Skeletal muscle tissue (tissue), 4 donors: Measurements from ENCODE around the gene DCST1. TPM values are rescaled to one million over a fixed set of nuclear protein-coding genes. Genes with fewer than 3 reads are reported as not detected.
A peak's percentile ranks its signal among the peaks of the same experiment; 100 is the strongest.

ENCODE experiments used
- H3K27ac ChIP-seq: one replicate; pipeline ENCODE4 v1.7.0; 2013; ENCODE audit warnings: mild to moderate bottlenecking, low read depth, low read length, inconsistent platforms
- H3K27me3 ChIP-seq, 3 donors: one replicate each; pipeline ENCODE4 v1.7.0; 2013; ENCODE audit warnings: low read length in 3 of 3; ENCODE audit not compliant: control insufficient read depth in 3 of 3, insufficient read depth in 3 of 3
- H3K36me3 ChIP-seq, 3 donors: one replicate each; pipeline ENCODE4 v1.7.0; 2013; ENCODE audit warnings: low read length in 3 of 3; ENCODE audit not compliant: control insufficient read depth in 3 of 3, insufficient read depth in 3 of 3
- H3K4me1 ChIP-seq, 3 donors: one replicate each; pipeline ENCODE4 v1.7.0; 2013; ENCODE audit warnings: low read length in 3 of 3, mild to moderate bottlenecking in 3 of 3; ENCODE audit not compliant: control insufficient read depth in 3 of 3, insufficient read depth in 3 of 3
- H3K4me3 ChIP-seq, 3 donors: one replicate each; pipeline ENCODE4 v1.7.0; 2013; ENCODE audit warnings: low read length in 3 of 3
- H3K9ac ChIP-seq, 3 donors: one replicate each; pipeline ENCODE4 v1.7.0; 2013; ENCODE audit warnings: low read length in 3 of 3, mild to moderate bottlenecking in 3 of 3, moderate library complexity in 2 of 3, low read depth in 1 of 3
- H3K9me3 ChIP-seq, 3 donors: one replicate each; pipeline ENCODE4 v1.7.0; 2013; ENCODE audit warnings: low read length in 3 of 3; ENCODE audit not compliant: control insufficient read depth in 3 of 3
- total RNA-seq: library from RNA; depleted of rRNA; stranded (reverse); fragments of >200 nt; gene quantifications from one replicate; pipeline ENCODE4 v1.2.3, GENCODE V29; 2014
- donor health status: Osteomylitis.

The DCST1 gene
- total RNA-seq, 1 donor from 2014 or later, result not detected

DNA sequence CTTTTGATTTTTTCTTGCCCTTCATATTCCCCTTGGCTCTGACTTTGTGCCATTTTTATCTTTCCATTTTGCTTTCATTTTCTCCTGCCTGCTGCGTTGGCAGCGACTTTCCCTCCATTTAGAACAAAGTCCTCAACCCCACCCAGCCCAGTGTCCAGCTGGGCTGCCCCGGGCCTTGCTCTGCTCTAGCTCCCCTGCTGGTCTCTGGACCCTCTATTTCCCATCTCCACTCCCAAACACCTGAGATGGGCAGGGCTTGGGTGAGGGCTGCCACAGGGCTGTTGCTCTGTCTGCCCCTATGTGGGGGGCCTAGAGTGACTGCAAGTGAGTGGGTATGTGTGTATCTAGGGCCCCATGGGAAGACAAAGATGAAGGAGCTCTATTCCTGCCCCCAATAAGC is 10.2 kb downstream of the DCST1 start:
- Histone ChIP-seq H3K9ac (no peak overlapping the region), H3K27ac (no peak overlapping the region), H3K36me3 (no peaks in the 10 kb centered on the region), H3K4me1 (peaks cover 16 to 40% (median 37%) of the 10 kb centered on the region in 3 donors), H3K27me3 (no peaks in the 10 kb centered on the region), H3K4me3 (no peak overlapping the region), H3K9me3 (no peaks in the 10 kb centered on the region)

DNA sequence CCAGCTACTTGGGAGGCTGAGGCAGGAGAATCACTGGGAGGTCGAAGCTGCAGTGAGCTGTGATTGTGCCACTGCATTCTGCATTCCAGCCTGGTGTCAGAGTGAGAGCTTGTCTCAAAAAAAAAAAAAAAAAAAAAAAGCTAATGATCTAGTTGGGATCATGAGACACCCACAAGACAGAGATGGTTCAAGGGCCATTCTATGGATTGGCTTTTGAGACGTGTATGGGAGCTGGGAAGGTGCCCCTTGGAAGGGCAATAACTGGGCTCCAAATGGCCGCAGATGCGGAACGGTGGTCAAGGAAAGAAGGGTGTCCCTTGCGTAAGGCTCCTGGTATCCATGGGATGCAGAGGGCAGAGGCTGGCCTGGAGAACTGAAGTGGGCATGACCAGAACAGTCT is 10.7 kb downstream of the DCST1 start:
- Histone ChIP-seq H3K4me1 (peaks cover 12 to 40% (median 32%) of the 10 kb centered on the region in 3 donors), H3K27me3 (no peaks in the 10 kb centered on the region), H3K4me3 (peak overlapping the region in 1 of 3 donors; percentile 40), H3K9me3 (no peaks in the 10 kb centered on the region), H3K9ac (peak overlapping the region in 1 of 3 donors; percentile 16), H3K36me3 (no peaks in the 10 kb centered on the region), H3K27ac (peak overlapping the region; percentile 69)

GRCh38 chr1:155044812-155045657 is 11.4 kb downstream of the DCST1 start:
- H3K4me1 ChIP-seq, result peaks cover 17 to 46% (median 37%) of the 10 kb centered on the region in 3 donors
- no peaks in the 10 kb centered on the region for H3K36me3 ChIP-seq
- peak overlapping the region; percentile 69 for H3K27ac ChIP-seq
- H3K27me3 ChIP-seq, result no peaks in the 10 kb centered on the region
- H3K9ac ChIP-seq, result peak overlapping the region in 1 of 3 donors; percentile 16
- H3K9me3 ChIP-seq, result no peaks in the 10 kb centered on the region
- peak overlapping the region in 2 of 3 donors; percentile 22 to 40 for H3K4me3 ChIP-seq

- no peak overlapping the region for H3K27ac ChIP-seq
- H3K4me1 ChIP-seq, result peaks cover 40 to 74% (median 62%) of the 10 kb centered on the region in 3 donors
- peaks cover 0 to 3% (median 1%) of the 10 kb centered on the region in 3 donors for H3K36me3 ChIP-seq
- H3K9ac ChIP-seq, result peak overlapping the region in 1 of 3 donors; percentile 45
- no peak overlapping the region for H3K4me3 ChIP-seq
- no peaks in the 10 kb centered on the region for H3K9me3 ChIP-seq
- H3K27me3 ChIP-seq, result no peaks in the 10 kb centered on the region
Observed at GRCh38 chr1:155048449-155049334, 15.1 kb downstream of the DCST1 start.

DNA sequence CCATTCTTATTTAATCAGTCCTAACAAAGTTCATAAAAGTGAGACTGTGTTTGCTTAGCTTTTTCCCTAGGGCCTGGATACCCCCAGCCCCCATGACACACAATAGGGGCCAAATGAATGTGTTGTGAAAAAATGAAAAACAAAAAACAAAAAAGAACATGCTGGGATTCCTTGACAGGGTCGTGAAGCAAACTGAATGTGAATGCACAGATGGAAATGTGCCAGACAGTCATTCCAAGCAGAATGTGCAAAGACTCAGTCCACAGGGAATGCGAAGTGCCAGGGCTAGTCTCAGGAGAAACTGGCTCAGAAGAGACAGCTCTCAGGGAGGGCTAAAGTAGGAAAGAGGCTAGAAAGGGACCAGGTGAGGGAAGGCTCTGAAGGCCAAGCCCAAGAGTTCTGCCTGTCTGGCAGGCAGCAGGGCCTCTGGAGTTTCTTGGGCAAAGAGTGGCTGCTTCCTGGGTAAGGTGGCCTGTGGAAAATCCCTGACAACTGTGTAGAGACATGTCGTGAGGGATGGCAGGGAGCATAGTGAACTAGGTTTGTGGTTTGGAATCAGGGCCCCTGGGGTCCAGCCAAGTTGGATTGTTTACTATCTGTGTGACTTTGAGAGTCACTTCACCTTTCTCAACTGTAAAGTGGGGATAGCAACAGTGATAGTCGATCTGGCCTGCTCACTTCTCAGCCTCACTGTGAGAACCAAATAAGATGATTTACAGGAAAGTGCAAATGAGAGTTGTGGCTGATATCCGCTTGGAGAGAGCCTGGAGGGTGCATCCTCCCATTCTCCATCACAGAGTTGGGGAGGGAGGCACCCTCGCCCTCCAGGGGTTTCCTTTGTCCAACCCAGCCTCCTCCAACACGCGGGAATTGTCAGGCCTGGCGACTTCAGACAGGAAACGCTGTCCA is 16.3 kb downstream of the DCST1 start:
- peaks cover 35 to 66% (median 56%) of the 10 kb centered on the region in 3 donors for H3K4me1 ChIP-seq
- peak overlapping the region; percentile 76 to 91 (median 84) for H3K9ac ChIP-seq
- no peaks in the 10 kb centered on the region for H3K9me3 ChIP-seq
- H3K4me3 ChIP-seq, result peak overlapping the region; percentile 70 to 87 (median 86)
- peaks cover 6 to 10% (median 9%) of the 10 kb centered on the region in 3 donors for H3K36me3 ChIP-seq
- H3K27me3 ChIP-seq, result no peaks in the 10 kb centered on the region
- peak overlapping the region; percentile 75 for H3K27ac ChIP-seq

- no peaks in the 10 kb centered on the region for H3K27me3 ChIP-seq
- H3K27ac ChIP-seq, result peak within 1 kb of the TSS; percentile 75
- peak within 1 kb of the TSS; percentile 70 to 87 (median 86) for H3K4me3 ChIP-seq
- H3K9me3 ChIP-seq, result no peaks in the 10 kb centered on the region
- peak within 1 kb of the TSS; percentile 76 to 91 (median 84) for H3K9ac ChIP-seq
- H3K36me3 ChIP-seq, result peaks cover 10 to 14% (median 13%) of the 10 kb centered on the region in 3 donors
- peaks cover 28 to 57% (median 48%) of the 10 kb centered on the region in 3 donors for H3K4me1 ChIP-seq
Observed at GRCh38 chr1:155050560-155051341, 17.1 kb downstream of the DCST1 start, which contains the start of gene ADAM15. ADAM15 (plus strand) TSS chr1:155051316; CDS start chr1:155051387, 71 bp downstream.

DNA sequence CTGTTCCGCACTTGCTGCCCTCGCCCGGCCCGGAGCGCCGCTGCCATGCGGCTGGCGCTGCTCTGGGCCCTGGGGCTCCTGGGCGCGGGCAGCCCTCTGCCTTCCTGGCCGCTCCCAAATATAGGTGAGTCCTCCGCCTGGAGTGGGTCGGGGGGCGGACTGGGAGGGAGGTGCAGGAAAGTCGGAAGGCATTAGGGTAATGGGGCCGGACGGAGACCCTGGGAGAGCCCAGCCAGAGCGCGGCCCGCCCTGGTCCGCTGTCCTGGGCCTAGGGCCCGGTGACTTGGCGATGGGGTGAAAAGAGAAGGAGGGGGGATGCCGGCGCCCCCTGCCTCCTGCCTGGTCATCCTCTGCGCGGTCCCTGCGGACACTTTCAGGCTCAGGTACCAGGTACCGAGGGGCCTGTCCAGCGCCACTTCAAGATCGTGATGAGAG is 17.7 kb downstream of the DCST1 start:
- Histone ChIP-seq H3K27me3 (no peaks in the 10 kb centered on the region), H3K9ac (peak overlapping the region; percentile 76 to 87 (median 79)), H3K27ac (peak overlapping the region; percentile 72), H3K4me3 (peak overlapping the region; percentile 64 to 85 (median 70)), H3K36me3 (peaks cover 16 to 20% (median 19%) of the 10 kb centered on the region in 3 donors), H3K9me3 (no peaks in the 10 kb centered on the region), H3K4me1 (peaks cover 28 to 55% (median 44%) of the 10 kb centered on the region in 3 donors)

DNA sequence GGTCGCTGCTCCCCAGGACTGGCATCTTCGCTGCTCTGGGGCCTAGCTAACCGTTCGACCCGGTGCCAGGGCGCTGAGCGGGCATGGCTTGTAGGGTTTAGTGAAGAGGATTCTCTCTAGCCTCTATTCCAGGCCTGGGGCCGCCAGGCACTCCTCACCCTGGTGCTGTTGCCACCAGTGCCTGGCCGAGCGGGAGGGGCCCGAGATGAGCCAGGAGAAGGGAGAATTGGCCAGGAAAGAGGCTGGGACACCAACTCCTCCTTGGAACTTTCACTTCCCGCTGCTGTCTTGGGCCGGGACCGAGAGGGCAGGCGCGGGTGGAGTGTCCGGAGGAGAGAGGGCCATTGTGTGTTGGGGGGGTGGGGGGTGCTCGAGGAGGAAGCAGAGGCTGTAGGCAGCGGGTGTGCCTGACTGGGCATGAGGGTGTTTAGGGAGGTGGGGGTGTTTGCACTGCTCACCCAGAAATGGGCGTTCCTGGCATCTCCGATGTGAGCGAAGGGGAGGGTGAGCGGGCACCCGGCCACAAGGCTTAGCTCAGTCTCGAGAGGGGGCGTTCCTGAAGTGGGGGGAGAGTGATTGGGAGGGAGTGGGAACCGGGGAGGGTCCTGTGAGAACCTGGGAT is 18.3 kb downstream of the DCST1 start:
- Histone ChIP-seq H3K4me3 (peak overlapping the region; percentile 64 to 85 (median 70)), H3K36me3 (peaks cover 20 to 25% (median 23%) of the 10 kb centered on the region in 3 donors), H3K9me3 (no peaks in the 10 kb centered on the region), H3K27me3 (no peaks in the 10 kb centered on the region), H3K27ac (peak overlapping the region; percentile 72), H3K9ac (peak overlapping the region; percentile 76 to 87 (median 79)), H3K4me1 (peaks cover 28 to 55% (median 44%) of the 10 kb centered on the region in 3 donors)
